ENCODE measurements around the gene HMSD.
"Not testable (repeated sequence)": the region's sequence is repeated elsewhere in the genome, so short reads cannot be mapped to it uniquely, and the experiment has no call there.

The HMSD gene, protein sequence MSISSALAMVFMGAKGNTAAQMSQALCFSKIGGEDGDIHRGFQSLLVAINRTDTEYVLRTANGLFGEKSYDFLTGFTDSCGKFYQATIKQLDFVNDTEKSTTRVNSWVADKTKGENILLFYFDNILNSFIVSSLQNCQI

DNA sequence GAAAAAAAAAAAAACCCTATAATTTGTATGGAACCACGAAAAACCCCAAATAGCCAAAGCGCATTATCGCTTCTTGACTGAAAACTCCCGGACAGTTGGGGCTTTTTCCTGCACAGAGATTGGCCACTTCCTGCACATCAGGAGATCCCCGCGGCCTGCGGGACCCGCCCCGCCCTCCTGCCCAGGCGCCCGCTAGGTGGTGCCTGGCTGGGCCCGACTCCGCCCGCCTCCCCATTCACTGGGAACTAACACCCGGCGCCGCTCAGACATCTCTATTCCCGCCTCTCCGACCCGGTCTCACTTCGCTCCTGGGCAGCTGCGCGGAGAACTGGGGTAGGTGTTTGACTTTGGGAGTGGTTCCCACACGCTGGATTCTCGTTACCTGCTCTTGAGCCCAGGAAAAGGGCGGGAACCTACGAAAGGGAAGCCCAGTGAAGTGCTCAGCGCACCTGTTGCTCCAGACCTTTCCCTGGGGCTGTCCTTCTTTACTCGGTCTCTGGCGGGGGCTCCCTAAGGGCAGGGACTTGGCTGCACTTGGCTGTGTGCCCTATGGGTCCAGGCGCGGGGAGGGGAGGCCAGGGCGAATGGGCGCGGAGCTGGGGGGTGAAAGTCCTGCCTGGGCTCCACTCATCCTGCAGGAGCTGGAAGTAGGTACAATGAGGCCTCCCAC lies at the start of gene HMSD:
Gene HMSD, plus strand, starts transcription at position 234 of the 670 bp plus-strand sequence. CDS start 4,155 bp downstream, outside the sequence.
- peak; percentile 47 for DNase-seq (ENCODE audit: low read depth)

DNA sequence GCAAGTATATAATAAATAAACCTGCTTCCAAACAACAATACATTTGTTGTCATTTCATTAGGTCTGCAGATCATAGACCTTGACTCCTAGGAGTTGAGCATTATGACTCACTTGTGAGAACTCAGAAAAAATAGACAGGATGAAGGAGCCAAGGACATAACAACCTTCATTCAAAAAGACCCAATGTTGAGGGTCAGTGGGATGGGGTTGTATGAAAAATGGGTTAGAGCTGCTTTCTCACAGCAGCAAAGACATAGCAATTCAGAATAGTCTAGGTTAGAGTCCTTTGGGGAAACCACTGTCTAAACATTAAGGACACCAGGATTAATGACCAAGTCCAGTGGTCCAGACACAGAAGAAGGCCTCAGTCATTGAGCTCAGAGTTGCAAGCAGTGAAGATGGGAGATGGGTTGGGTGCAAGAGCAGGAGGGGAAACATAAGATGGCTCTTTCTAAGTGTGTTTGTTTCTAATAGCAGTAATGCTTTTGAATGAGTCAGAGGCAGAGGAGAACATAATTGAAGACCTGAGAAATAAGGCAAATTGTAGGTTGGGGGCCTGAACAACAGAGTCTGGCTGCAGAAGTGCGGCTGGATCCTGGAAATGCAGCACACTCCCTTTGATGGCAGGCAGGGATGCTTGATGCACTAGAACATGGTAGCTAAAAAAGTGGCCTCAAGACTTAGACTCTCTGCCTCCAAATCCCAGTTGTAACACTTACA lies 45.1 kb upstream of the HMSD start:
- DNase-seq (ENCODE audit: low read depth), result no peak

DNA sequence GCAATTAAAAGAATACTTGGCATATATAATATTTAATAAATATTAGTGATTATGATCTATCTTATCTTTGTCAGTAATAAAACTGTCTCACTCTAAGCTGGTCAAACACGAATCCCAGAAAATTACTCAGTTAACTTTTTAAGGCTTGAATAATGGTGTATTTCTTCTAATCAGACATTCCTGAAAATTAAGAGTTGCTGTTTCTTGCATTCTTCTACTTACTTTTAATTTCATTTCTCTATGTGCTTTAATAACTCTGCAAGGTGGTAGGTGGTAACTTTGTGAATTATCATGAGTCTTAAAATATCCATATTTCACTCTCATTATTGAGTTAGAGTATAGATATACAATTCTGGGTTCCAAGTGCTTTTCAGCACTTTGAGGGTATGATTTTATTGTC lies 44.4 kb upstream of the HMSD start:
- no peak for DNase-seq (ENCODE audit: low read depth)

DNA sequence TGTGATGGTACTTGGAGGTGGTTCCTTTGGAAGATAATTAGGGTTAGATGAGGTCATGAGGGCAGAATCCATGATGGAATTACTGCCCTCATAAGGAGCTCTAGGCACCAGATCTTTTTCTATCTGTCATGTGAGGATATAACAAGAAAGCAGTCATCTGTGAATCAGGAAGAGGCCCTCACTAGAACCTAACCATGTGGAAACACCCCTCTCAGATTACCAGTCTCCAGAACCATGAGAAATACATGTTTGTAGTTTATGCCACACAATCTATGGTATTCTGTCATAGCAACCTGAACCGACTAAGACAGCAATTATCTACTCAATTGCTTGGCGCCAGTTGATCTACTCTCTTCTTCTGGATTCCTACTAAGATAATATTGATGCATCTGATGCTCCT lies 43.7 kb upstream of the HMSD start:
- DNase-seq (ENCODE audit: low read depth), result no peak

DNA sequence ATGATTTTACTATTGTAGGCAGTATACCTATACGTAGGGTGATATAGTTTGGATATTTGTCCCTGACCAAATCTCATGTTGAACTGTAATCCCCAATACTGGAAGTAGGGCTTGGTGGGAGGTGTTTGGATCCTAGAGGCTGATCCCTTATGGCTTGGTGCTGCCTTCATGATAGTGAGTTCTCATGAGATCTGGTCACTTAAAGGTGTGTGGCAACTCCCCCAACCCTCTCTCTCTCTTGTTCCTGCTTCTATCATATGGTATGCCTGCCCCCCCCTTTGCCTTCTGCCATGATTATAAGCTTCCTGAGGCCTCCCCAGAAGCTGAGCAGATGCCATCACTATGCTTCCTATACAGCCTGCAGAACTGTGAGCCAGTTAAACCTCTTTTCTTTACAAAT lies 43.0 kb upstream of the HMSD start:
- DNase-seq (ENCODE audit: low read depth), result no peak

DNA sequence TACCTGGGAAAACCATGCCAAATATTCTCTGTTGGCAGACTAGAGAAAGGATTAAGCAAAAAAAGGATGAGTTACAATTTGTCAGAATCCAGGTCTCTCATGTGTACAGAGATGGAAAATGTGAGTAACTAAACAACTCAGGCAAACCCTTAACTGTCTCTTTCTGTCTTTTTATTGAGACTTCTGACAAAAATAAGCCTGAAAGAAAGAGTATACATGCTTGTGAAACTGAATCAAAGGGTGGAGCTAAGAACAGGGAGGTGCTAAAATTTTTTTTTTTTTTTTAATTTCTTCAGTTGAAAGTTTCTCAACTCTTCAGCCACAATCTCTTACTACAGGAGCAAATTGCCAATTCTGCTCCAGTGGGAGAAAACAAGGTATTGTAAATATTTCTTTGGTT lies 41.4 kb upstream of the HMSD start, which contains the start of gene SERPINB10:
Gene SERPINB10, plus strand, starts transcription at position 295 of the 400 bp plus-strand sequence. CDS start 7,553 bp downstream, outside the sequence.
- DNase-seq (ENCODE audit: low read depth), result no peak

DNA sequence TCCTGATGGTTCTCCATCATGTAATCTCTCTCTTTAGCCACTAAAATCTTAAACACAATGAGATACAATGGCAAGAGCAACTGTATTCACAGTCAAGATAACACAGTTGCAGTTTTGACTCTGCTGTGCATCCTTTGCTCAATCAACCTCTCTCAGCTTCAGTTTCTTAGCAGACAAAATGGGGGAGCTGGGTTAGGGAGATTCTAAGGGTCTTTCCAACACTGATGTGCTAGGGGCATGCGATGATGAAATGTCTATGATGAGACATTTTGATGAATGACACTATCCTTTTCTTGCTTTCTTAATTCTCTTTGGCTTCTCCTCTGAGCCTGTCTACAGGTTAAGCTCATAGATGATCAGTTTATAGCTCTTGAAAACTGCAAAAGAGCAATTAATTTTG lies 40.2 kb upstream of the HMSD start:
- no peak for DNase-seq (ENCODE audit: low read depth)

DNA sequence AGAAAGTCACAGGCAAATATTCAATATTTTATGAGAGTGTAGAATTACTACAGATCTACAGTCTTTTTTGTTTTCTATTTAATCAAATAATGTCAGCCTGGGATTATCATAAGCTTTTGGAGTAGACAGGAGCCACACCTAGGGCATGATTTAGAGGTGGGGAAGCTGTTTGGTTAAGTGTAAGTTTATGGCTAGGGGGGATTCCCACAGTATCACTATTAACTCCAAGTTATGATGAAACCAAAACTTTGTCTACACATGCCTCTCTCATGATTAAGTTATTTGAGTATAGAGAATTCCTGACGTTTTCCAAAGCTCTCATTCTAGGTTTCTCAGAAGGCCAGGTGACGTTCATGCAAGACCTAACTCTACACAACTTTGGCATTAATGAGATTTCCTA lies 39.2 kb upstream of the HMSD start:
- DNase-seq (ENCODE audit: low read depth), result no peak

DNA sequence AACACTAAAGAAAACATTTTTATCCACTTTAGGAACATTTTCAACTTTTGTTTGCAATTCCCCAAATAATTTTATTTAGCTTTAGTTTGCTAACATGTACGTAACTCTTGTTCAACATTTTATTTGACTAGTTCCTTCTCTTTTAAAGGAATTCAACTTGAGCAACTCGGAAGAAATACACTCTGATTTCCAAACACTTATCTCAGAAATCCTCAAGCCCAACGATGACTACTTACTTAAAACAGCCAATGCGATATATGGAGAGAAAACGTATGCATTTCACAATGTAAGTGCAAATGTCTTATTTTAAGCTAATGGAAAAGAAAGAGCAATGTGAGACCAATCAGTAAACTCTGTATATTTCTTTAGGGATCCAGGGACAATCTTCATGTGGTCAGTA lies 31.3 kb upstream of the HMSD start:
- DNase-seq (ENCODE audit: low read depth), result no peak

DNA sequence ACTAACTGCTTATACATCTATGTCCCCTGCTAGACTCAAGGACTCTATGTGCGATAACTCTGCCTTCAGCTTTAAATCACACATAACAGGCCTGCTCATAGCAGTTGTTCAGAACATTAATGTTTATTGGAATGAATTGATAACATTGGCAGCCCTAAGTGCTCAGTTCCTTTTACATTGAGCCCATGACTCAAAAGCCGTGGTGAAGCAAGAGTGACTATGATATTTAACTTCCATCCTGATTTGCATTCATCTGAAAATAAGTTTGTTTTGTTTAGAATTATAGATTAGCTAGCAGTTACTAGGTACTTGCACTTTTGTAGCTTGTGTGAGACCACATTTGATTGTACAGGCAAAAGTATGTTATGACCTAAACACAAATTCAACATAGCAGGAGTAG lies 27.1 kb upstream of the HMSD start:
- DNase-seq (ENCODE audit: low read depth), result no peak

DNA sequence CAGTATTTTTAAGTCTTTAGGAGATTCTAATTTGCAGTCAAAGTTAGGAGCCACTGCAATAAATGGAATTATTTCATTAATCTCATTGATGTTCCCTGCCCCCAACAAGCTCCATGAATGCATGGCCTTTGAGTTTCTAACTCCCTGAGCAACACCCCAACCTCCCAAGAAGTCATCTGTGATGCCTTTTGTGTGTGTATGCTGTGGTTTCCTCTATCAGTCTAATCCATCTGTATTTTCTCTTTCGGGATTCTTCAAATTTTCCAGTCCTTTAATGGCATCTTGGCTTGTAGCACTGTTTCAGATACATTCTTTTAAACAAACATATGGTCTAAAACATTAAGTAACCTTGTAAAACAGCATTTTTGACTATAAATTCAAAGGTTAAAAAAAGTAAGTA lies 24.6 kb upstream of the HMSD start:
- DNase-seq (ENCODE audit: low read depth), result no peak

DNA sequence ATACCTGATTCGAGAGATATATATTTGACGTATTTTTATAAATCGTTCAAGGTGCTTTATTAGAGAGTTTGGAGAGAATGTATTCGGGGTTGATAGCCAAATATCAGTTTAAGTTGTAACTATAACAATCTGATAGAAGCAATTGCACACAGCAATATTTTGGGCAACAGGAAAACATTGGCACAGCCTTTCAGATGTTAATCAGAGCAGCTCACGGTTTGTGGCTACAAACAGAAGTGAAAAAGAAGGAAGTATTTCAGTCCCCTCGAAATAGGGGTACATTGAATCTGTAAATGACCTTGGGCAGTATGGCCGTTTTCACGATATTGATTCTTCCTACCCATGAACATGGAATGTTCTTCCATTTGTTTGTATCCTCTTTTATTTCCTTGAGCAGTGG lies 20.8 kb upstream of the HMSD start:
- no peak for DNase-seq (ENCODE audit: low read depth)

DNA sequence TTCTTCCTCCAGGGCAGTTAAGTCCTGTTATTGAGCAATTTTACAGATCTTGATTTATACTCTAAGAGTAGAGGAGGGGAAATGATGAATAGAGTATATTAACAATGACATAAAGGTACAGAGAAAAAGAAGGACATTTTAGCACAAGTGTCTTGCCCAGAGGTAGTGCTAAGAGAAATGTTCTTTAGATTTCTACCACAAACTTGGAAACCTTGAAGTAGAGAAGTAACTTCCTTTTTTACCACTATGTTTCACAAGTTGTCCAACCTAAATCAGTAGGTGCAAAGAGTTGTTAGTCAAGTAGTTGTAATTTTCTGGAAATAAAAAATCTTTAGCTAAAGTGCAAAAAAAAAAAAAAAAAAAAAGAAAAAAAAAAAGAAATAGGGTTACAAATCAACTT lies 19.7 kb upstream of the HMSD start:
- DNase-seq (ENCODE audit: low read depth), result not testable (repeated sequence)

DNA sequence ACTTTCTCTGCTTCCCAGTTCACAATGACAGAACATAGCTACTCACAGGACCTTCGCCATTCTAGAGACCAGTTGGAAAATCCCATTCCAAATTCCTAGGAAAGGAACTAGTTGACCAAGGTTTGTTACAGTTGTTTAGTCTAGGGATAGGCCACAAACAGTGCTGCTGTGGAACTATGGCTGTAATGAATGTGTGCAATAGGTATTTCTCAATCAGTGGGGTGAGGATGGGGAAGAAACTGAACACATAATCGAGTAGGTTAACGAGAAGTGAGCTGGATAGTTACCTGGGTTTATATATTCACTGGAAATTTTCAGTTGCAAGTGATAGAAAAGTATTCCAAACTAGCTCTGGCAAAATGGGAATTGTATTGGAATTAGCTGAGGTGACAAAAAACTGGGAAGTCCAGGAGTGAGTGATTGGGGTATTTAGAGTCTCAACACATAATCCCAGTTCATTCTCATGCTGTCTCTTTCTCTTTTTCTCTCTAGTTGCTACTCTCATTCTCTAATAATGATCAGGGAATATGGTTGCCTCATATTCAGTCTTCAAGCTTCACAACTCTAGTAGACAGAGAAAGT lies 18.2 kb upstream of the HMSD start:
- no peak for DNase-seq (ENCODE audit: low read depth)

DNA sequence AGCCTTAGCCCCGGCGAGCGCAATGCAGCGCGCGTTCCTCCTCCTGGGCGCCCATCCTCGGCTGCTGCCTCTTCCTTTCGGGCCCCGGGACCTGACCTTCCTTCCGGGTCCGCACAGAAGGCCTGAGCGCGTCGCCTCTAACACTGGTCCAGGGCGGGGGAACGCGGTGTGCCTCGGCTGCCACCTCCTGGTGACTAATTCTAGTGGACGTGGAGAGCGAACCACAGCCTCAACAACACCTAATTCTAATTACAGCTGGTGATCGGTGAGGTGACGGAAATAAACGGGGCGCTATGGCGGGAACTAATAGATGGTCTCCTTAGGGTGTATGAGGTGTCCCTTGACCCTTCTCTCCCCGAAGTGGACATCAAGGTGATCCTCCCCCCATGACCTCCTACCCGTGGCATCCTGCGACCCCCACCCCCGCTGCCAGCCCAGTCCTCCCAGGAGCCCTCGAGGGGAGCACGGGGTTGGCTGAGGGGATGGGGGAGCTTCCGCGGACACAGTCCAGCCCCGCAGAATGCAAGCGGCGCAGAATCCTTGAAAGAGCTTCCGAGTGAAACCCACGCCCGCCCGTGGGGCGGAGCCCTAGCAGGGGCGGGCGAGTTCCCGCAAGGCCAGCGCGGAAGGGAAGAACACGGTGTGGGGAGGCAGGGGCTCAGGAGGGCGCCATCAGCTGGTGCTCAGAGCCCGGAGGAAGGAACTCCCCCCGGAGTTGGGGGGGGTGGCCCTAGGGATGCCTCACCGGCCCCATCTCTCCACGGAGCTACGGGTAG lies 12.8 kb upstream of the HMSD start:
- DNase-seq (ENCODE audit: low read depth), result peak; percentile 19

DNA sequence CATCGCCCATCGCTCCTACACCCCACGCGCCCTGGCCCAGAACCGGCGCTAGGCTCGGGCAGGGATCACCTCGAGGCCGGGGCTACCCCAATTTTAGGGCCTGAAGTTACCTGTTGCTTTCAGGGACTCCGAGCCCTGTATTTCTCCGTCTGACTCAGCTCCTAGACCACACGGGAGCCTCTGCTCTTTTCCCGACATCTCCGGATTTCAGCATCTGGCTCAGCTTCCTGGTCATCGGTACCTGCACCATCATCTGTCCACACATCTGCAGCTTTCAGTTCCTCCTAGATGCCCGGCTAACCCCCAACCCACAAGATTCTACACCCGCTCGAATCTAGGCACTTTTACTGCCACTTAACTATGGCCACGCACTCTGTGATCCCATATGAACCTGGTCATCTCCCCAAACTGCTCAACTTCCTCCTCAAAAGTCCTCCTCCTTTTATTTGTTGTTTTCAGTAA lies 12.1 kb upstream of the HMSD start:
- no peak for DNase-seq (ENCODE audit: low read depth)

DNA sequence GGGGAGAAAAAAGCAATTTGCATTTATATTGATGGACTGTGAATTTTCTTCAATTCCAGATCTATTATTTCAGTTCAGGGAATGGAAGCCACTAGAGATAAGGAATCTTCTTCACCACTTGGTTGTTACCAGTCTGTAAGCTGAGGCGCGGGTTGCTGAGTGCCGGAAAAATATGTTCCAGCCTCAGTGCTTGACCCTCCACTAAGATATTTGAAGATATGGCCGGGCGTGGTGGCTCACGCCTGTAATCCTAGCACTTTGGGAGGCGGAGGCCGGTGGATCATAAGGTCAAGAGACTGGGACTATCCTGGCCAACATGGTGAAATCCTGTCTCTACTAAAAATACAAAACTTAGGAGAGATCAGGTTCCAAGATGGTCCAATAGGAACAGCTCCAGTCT lies 9.1 kb upstream of the HMSD start:
- DNase-seq (ENCODE audit: low read depth), result no peak

DNA sequence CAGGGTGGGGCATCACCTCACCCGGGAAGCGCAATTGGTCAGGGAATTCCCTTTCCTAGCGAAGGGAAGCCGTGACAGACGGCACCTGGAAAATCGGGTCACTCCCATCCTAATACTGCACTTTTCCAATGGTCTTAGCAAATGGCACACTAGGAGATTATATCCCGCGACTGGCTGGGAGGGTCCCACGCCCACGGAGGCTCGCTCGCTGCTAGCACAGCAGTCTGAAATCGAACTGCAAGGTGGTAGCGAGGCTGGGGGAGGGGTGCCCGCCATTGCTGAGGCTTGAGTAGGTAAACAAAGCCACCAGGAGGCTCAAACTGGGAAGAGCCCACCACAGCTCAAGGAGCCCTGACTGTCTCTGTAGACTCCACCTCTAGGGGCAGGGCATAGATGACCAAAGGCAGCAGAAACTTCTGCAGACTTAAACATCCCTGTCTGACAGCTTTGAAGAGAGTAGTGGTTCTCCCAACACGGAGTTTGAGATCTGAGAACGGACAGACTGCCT lies 8.5 kb upstream of the HMSD start:
- DNase-seq (ENCODE audit: low read depth), result not testable (repeated sequence)

DNA sequence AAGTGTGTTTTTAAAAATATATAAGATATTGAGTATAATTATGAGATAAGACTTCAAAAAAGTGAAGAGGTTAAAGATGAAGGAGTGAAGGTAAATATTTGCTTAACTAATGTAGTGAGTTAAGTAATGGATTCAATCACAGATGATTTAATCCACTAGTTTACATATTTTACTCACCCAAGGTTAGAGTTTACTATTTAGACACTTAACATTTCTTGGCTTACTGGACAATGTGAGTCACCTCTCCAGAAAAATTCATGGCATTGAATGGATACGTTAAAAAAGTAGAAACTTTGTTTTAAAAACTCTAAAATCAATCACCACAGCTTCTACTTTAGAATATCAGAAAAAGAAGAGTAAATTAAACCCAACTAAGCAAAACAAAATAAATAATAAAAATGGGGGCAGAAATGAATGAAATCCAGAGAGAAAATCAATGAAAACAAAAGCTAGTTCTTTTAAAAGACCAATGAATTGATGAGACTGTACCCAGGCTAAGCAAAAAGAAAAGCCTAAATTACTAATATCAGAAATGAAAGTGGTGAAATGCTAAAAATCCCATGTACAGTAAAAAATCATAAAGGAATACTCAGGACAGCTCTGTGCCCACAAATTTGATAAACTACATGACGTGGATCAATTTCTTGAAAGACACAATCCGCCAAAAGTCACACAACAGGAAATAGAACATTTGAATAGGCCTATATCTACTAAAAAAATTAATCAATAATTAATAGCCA lies 1.9 kb upstream of the HMSD start:
- DNase-seq (ENCODE audit: low read depth), result no peak

DNA sequence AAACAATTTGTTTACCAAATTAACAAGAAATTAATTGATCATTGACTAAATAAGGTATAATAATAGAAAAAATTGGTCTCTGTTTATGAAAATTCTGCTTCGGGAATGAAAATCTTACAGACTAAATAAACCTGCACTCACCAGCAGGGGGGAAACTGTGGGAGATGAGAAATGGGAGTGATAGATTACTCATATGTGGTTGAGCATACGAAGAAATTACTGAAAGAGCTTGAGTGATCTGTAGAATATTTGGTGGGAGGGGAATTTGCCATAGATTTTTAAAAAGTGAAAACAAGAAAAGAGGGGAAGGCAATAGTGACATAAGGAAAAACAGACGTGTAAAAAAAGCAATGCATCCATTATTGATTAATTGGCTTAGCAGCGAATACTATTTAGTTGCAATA lies 2.2 kb downstream of the HMSD start:
- no peak for DNase-seq (ENCODE audit: low read depth)

DNA sequence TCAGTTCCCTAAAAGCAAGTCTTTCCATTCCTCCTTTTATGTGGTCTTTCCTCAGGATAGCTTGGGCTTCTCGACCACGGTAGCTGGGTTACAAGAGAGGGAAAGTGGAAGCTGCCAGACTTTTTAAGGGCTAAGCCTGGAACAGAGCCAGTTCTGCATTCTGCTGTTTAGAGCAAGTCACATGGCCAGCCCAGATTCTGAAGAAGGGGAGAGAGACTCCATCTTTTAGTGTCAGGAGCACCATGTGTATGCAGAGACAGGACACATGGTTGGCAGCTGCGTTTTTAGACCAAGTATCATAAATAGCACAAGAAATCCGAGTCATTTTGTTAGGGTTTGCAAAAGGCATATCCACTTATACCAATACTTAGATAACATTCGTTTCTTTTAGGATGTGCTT lies 4.7 kb downstream of the HMSD start:
- no peak for DNase-seq (ENCODE audit: low read depth)

All from T-helper 22 cell (primary cell).